ENCODE measurements around the gene TDRD6.

The TDRD6 gene

GRCh38 chr6:46748940-46749503 lies 61.3 kb downstream of the TDRD6 start:
- DNase-seq: no peak

- no peak for DNase-seq
These were observed 62.0 kb downstream of the TDRD6 start for GRCh38 chr6:46749731-46750130.

GRCh38 chr6:46751658-46752057 lies 64.0 kb downstream of the TDRD6 start:
- DNase-seq: no peak

Measured in NCI-H510A (cell line).